Measurements from ENCODE around the gene KDM5D. TPM values are rescaled to one million over a fixed set of nuclear protein-coding genes. Genes with fewer than 3 reads are reported as not detected.

Gene KDM5D
- total RNA-seq, 1 experiment from 2014 or later, result 11.9 TPM

GRCh38 chrY:19717146-19717545 lies 27.4 kb downstream of the KDM5D start:
- H3K4me2 ChIP-seq (ENCODE audit: low read length), result no peak overlapping the region
- H3K9me3 ChIP-seq (ENCODE audit: control insufficient read depth in 1 of 2, insufficient read depth in 1 of 2, low read depth in 1 of 2, low read length in 2 of 2), result no peaks in the 10 kb centered on the region
- no TSS peak for BruUV-seq (replicated peaks)
- no peak overlapping the region for H3K9ac ChIP-seq (ENCODE audit: low read length)
- no peak overlapping the region for H3K4me3 ChIP-seq (replicated peaks in 1 of 2; ENCODE audit: low read depth in 1 of 2, low read length in 2 of 2)
- CTCF ChIA-PET, result no interaction called here
- no peaks in the 10 kb centered on the region for H3K36me3 ChIP-seq (ENCODE audit: control insufficient read depth in 1 of 2, insufficient read depth in 2 of 2, low read length in 2 of 2)
- H3K79me2 ChIP-seq (ENCODE audit: insufficient read depth, low read length), result no peaks in the 10 kb centered on the region
- no peak for TF ChIP-seq RAD21 (IDR thresholded peaks at IDR 0.05; ENCODE audit: low read depth)
- no peak for TF ChIP-seq TCF7L2 (IDR thresholded peaks at IDR 0.05; ENCODE audit: borderline replicate concordance, extremely low read depth, insufficient read depth, insufficient read length)
- no peak for TF ChIP-seq FOSL1 (IDR thresholded peaks at IDR 0.05; ENCODE audit: low read depth)
- TF ChIP-seq SIN3A (IDR thresholded peaks at IDR 0.05; ENCODE audit: low read depth), result no peak
- TF ChIP-seq EZH2 (IDR thresholded peaks at IDR 0.05), result no peak
- no peak for TF ChIP-seq EZH2phosphoT487 (IDR thresholded peaks at IDR 0.05; ENCODE audit: borderline replicate concordance)
- TF ChIP-seq ATF3 (IDR thresholded peaks at IDR 0.05), result no peak
- TF ChIP-seq JUND (IDR thresholded peaks at IDR 0.05), result no peak
- intact Hi-C loops (cut with micrococcal nuclease), result no loop called here
- POLR2A ChIA-PET, result no interaction called here
- no peaks in the 10 kb centered on the region for H3K4me1 ChIP-seq (ENCODE audit: control insufficient read depth in 1 of 2, insufficient read depth in 2 of 2, low read length in 2 of 2)
- ATAC-seq (no peak), DNase-seq (ENCODE audit: low read depth, low spot score) (no peak)
- H3K9me2 ChIP-seq (ENCODE audit: insufficient read depth), result no peaks in the 10 kb centered on the region
- RAD21 ChIA-PET (ENCODE audit: low non-redundant PET in 1 of 2, low total read pairs in 2 of 2, uncharacterized antibody in 2 of 2, unreplicated experiment in 2 of 2), result no interaction called here
- H4K20me1 ChIP-seq (ENCODE audit: insufficient read depth), result no peaks in the 10 kb centered on the region
- H2AFZ ChIP-seq (ENCODE audit: low read depth, low read length, poor library complexity, severe bottlenecking), result no peak overlapping the region
- H3K27me3 ChIP-seq (ENCODE audit: insufficient read depth, low read length), result no peaks in the 10 kb centered on the region
- no peak overlapping the region for H3K27ac ChIP-seq (ENCODE audit: low read depth, low read length)

GRCh38 chrY:19715226-19715625 lies 29.3 kb downstream of the KDM5D start:
- ATAC-seq, result no peak

More at GRCh38 chrY:19715226-19715625, 29.3 kb downstream of the KDM5D start:
- Histone ChIP-seq H3K9ac (ENCODE audit: low read length) (no peak overlapping the region), H4K20me1 (ENCODE audit: insufficient read depth) (no peaks in the 10 kb centered on the region), H3K4me1 (ENCODE audit: control insufficient read depth in 1 of 2, insufficient read depth in 2 of 2, low read length in 2 of 2) (no peaks in the 10 kb centered on the region), H3K36me3 (ENCODE audit: control insufficient read depth in 1 of 2, insufficient read depth in 2 of 2, low read length in 2 of 2) (no peaks in the 10 kb centered on the region), H3K9me3 (ENCODE audit: control insufficient read depth in 1 of 2, insufficient read depth in 1 of 2, low read depth in 1 of 2, low read length in 2 of 2) (no peaks in the 10 kb centered on the region), H3K4me2 (ENCODE audit: low read length) (no peak overlapping the region), H2AFZ (ENCODE audit: low read depth, low read length, poor library complexity, severe bottlenecking) (no peak overlapping the region), H3K9me2 (ENCODE audit: insufficient read depth) (no peaks in the 10 kb centered on the region), H3K4me3 (replicated peaks in 1 of 2; ENCODE audit: low read depth in 1 of 2, low read length in 2 of 2) (no peak overlapping the region), H3K27ac (ENCODE audit: low read depth, low read length) (no peak overlapping the region), H3K79me2 (ENCODE audit: insufficient read depth, low read length) (no peaks in the 10 kb centered on the region), H3K27me3 (ENCODE audit: insufficient read depth, low read length) (no peaks in the 10 kb centered on the region)
- no TSS peak for BruUV-seq (replicated peaks)
- intact Hi-C loops (cut with micrococcal nuclease), result no loop called here
- no peak for DNase-seq (ENCODE audit: low read depth, low spot score)
- ChIA-PET RAD21 (ENCODE audit: low non-redundant PET in 1 of 2, low total read pairs in 2 of 2, uncharacterized antibody in 2 of 2, unreplicated experiment in 2 of 2) (no interaction called here), POLR2A (no interaction called here), CTCF (no interaction called here)
- TF ChIP-seq EZH2phosphoT487 (IDR thresholded peaks at IDR 0.05; ENCODE audit: borderline replicate concordance) (no peak), MAX (IDR thresholded peaks at IDR 0.05) (no peak), ZNF274 (IDR thresholded peaks at IDR 0.05; ENCODE audit: low read depth, low read length) (no peak), SP1 (IDR thresholded peaks at IDR 0.05; ENCODE audit: low read depth) (no peak), ATF3 (IDR thresholded peaks at IDR 0.05) (no peak), SIN3A (IDR thresholded peaks at IDR 0.05; ENCODE audit: low read depth) (no peak), FOSL1 (IDR thresholded peaks at IDR 0.05; ENCODE audit: low read depth) (no peak), ZBTB33 (IDR thresholded peaks at IDR 0.05; ENCODE audit: extremely low read depth, insufficient replicate concordance, low read length) (no peak), CEBPB (IDR thresholded peaks at IDR 0.05; ENCODE audit: low read depth) (no peak), ELF1 (IDR thresholded peaks at IDR 0.05; ENCODE audit: borderline replicate concordance, low read depth) (no peak), ZFX (IDR thresholded peaks at IDR 0.05) (no peak), YY1 (IDR thresholded peaks at IDR 0.05; ENCODE audit: extremely low read depth, insufficient replicate concordance, low read depth, low read length) (no peak)

All from HCT116 (cell line).